K562 (cell line): Measurements from ENCODE around the gene SEC23A. TPM values are rescaled to one million over a fixed set of nuclear protein-coding genes. Genes with fewer than 3 reads are reported as not detected.

Experiments
- ATAC-seq: fragments of 200-7000 bp; cut with Tn5 transposase; 3 replicates; pipeline ENCODE4 v1.9.1; 2020; ENCODE audit warnings: moderate library complexity
- BruUV-seq: library from RNA; stranded (reverse); fragments of 400-500 nt; replicated peaks from 2 replicates; lab custom pipeline; 2021; lab: Mats Ljungman, UMichigan
- CTCF ChIA-PET: fragments of 300-600 bp; formaldehyde crosslinking; extraction: SDS; loops from one replicate; lab custom pipeline; 2021; ENCODE audit warnings: low intra/inter-chr PET ratio; lab: Yijun Ruan, JAX
- POLR2A ChIA-PET: fragments of 300-600, 350-650 bp; sonication (Branson Sonifier 250); formaldehyde crosslinking; extraction: SDS; loops from one replicate; lab custom pipeline; 2021; ENCODE audit warnings: antibody characterized with exemption, inconsistent platforms; lab: Yijun Ruan, JAX
- DNase-seq, 4 experiments: peaks; one replicate each; pipeline versions ENCODE4 v3.0.0 to v3.0.0-alpha.2; 2011 to 2018; ENCODE audit warnings: low spot score in 3 of 4, mixed read lengths in 3 of 4; ENCODE audit errors: extremely low read depth in 1 of 4
- FAIRE-seq: peaks from 2 replicates; lab custom pipeline; 2011; peaks lifted over from hg19 to GRCh38; lab: Jason Lieb, UNC
- H2AFZ ChIP-seq: 2 replicates; pipeline ENCODE4 v1.6.0; 2011; ENCODE audit warnings: low read depth, low read length, control low read depth, inconsistent platforms
- H3K27ac ChIP-seq: fragments of 200-600 bp; 3 replicates; pipeline ENCODE4 v1.8.0; 2011; ENCODE audit warnings: low read depth, mild to moderate bottlenecking, control low read depth, inconsistent platforms, low read length, moderate library complexity, mixed read lengths; ENCODE audit errors: extremely low read depth
- H3K27me3 ChIP-seq, 2 experiments: fragments of 300-600 bp in 1 of 2; 2 replicates in 1 of 2; 3 replicates in 1 of 2; pipeline versions ENCODE4 v1.6.0 to v1.8.0; 2011; ENCODE audit warnings: inconsistent platforms in 2 of 2, low read length in 2 of 2, mild to moderate bottlenecking in 1 of 2, mixed read lengths in 1 of 2, moderate library complexity in 1 of 2; ENCODE audit not compliant: control insufficient read depth in 2 of 2, insufficient read depth in 2 of 2
- H3K36me3 ChIP-seq: fragments of 300-600 bp; 3 replicates; pipeline ENCODE4 v1.8.0; 2011; ENCODE audit warnings: mild to moderate bottlenecking, low read length, inconsistent platforms; ENCODE audit not compliant: control insufficient read depth, insufficient read depth
- H3K4me1 ChIP-seq, 2 experiments: fragments of 200-600 bp in 1 of 2; replicated peaks in 1 of 2; 2 replicates in 1 of 2; 3 replicates in 1 of 2; pipeline versions ENCODE4 v1.5.1 to v1.8.0; 2011; ENCODE audit warnings: inconsistent platforms in 2 of 2, low read length in 2 of 2, mild to moderate bottlenecking in 1 of 2, mixed read lengths in 1 of 2, moderate library complexity in 1 of 2; ENCODE audit not compliant: control insufficient read depth in 2 of 2, insufficient read depth in 2 of 2
- H3K4me2 ChIP-seq: 2 replicates; pipeline ENCODE4 v1.6.1; 2011; ENCODE audit warnings: low read length, control low read depth, inconsistent platforms, mixed read lengths; ENCODE audit not compliant: insufficient read depth
- H3K4me3 ChIP-seq: fragments of 200-600 bp; sonication (generic), shearing (Covaris generic); 2 replicates; pipeline ENCODE4 v1.5.1; 2016; ENCODE audit warnings: control low read depth, inconsistent platforms
- H3K79me2 ChIP-seq: fragments of 200-600 bp; 3 replicates; pipeline ENCODE4 v1.8.0; 2011; ENCODE audit warnings: low read length, inconsistent platforms; ENCODE audit not compliant: control insufficient read depth, insufficient read depth
- H3K9ac ChIP-seq, 2 experiments: 2 replicates each; pipeline versions ENCODE4 v1.6.0 to v1.6.1; 2011; ENCODE audit warnings: low read depth in 2 of 2, low read length in 2 of 2, control low read depth in 1 of 2, inconsistent platforms in 1 of 2, mild to moderate bottlenecking in 1 of 2, mixed read lengths in 1 of 2; ENCODE audit not compliant: insufficient read depth in 1 of 2
- H3K9me1 ChIP-seq: one replicate; pipeline ENCODE4 v1.6.0; 2011; ENCODE audit warnings: inconsistent platforms, mild to moderate bottlenecking, low read length, moderate library complexity; ENCODE audit not compliant: control insufficient read depth, insufficient read depth
- H3K9me3 ChIP-seq: replicated peaks from 2 replicates; pipeline ENCODE4 v1.5.1; 2011; ENCODE audit warnings: low read depth, low read length, inconsistent platforms; ENCODE audit not compliant: control insufficient read depth, insufficient read depth
- H4K20me1 ChIP-seq: replicated peaks from 2 replicates; pipeline ENCODE4 v1.6.1; 2011; ENCODE audit warnings: low read length, inconsistent platforms, mixed read lengths; ENCODE audit not compliant: control insufficient read depth, insufficient read depth
- FOS ChIP-seq: IDR thresholded peaks from 3 replicates; pipeline ENCODE4 v1.6.1; 2011; ENCODE audit not compliant: insufficient read length; ENCODE audit errors: extremely low read depth
- HOXB6 ChIP-seq: fragments of 250-450 bp; sonication (Bioruptor Pico); IDR thresholded peaks from 2 replicates; pipeline ENCODE4 v1.5.1; 2022; ENCODE audit warnings: mild to moderate bottlenecking, borderline replicate concordance
- NFYB ChIP-seq: IDR thresholded peaks from 2 replicates; pipeline ENCODE4 v1.6.1; 2011; ENCODE audit warnings: mild to moderate bottlenecking, moderate library complexity; ENCODE audit not compliant: insufficient read length; ENCODE audit errors: extremely low read depth
- SAFB2 ChIP-seq: fragments of 200-400 bp; formaldehyde crosslinking; IDR thresholded peaks from 2 replicates; pipeline ENCODE4 v1.6.1; 2018; ENCODE audit warnings: borderline replicate concordance, low read length, low read depth, moderate library complexity; ENCODE audit not compliant: severe bottlenecking
- SLC30A9 ChIP-seq: fragments of 250-450 bp; sonication (Bioruptor Pico); IDR thresholded peaks from 2 replicates; pipeline ENCODE4 v1.8.0; 2022; ENCODE audit warnings: mild to moderate bottlenecking, moderate library complexity
- SMC3 ChIP-seq: conservative IDR thresholded peaks from 2 replicates; pipeline ENCODE4 v1.6.1; 2011; ENCODE audit warnings: low read depth, low read length, improper control_type of control experiment; ENCODE audit not compliant: insufficient read depth
- TAL1 ChIP-seq: fragments of 450-650 bp; IDR thresholded peaks from 2 replicates; pipeline ENCODE4 v1.6.1; 2016; ENCODE audit warnings: mild to moderate bottlenecking
- ZBTB11 ChIP-seq, 3 experiments: fragments of 200-800 bp in 1 of 3; fragments of 250-450 bp in 1 of 3; fragments of 450-650 bp in 1 of 3; sonication (Bioruptor Pico) in 1 of 3; sonication (Bioruptor generic) in 1 of 3; formaldehyde crosslinking in 1 of 3; IDR thresholded peaks; 2 replicates each; pipeline versions ENCODE4 v1.6.1 to v1.8.0; 2016 to 2022; ENCODE audit warnings: mild to moderate bottlenecking in 2 of 3, missing genetic modification characterization in 2 of 3, missing compliant biosample characterization in 1 of 3, moderate library complexity in 1 of 3
- ZNF174 ChIP-seq: fragments of 250-450 bp; sonication (Bioruptor Pico); IDR thresholded peaks from 2 replicates; pipeline ENCODE4 v1.4.0; 2020; ENCODE audit warnings: mild to moderate bottlenecking
- ZNF3 ChIP-seq: fragments of 250-450 bp; sonication (Bioruptor Pico); IDR thresholded peaks from 2 replicates; pipeline ENCODE4 v1.5.0; 2021; ENCODE audit warnings: mild to moderate bottlenecking, moderate library complexity
- WGBS: fragments of 100-300 bp; shearing (Covaris generic); methylation state at CpG from one replicate; pipeline ENCODE4 v1.1.6; 2016; ENCODE audit warnings: low coverage, mixed read lengths; ENCODE audit not compliant: insufficient coverage; ENCODE audit errors: missing lambda C conversion rate; 5-methylcytosine and 5-hydroxymethylcytosine counted together
- in situ Hi-C: fragments of 300-500 bp; cut with MboI; formaldehyde crosslinking; loops from 4 replicates; pipeline ENCODE4 v1.15.0; 2018; ENCODE audit warnings: inconsistent platforms, mixed read lengths
- intact Hi-C: fragments of 100-400 bp; cut with micrococcal nuclease; formaldehyde crosslinking; loops from 2 replicates; pipeline ENCODE4 v1.14.2; 2022
- polyA plus RNA-seq, 8 experiments: library from polyadenylated mRNA; depleted of rRNA in 4 of 8; stranded (reverse) in 5 of 8; unstranded in 3 of 8; fragments of >200 nt; fragmentation: Nextera tagmentation in 2 of 8; fragmentation: Illumina TruSeq in 1 of 8; extraction: Ambion mirVana in 2 of 8; extraction: Trizol in 1 of 8; gene quantifications; 2 replicates each; pipeline versions ENCODE4 v1.2.1 to v1.2.3, GENCODE V29; 2011 to 2014; ENCODE audit warnings: inconsistent platforms in 1 of 8, missing spikeins in 1 of 8
- total RNA-seq, 7 experiments: library from RNA; depleted of rRNA in 6 of 7; stranded (reverse); fragments of >200 nt in 6 of 7; fragmentation: Illumina TruSeq in 2 of 7; extraction: Trizol in 2 of 7; gene quantifications; 2 replicates each; pipeline versions ENCODE4 v1.2.1 to v1.2.3, GENCODE V29; 2011 to 2021; ENCODE audit warnings: low replicate concordance in 1 of 7

Gene SEC23A
- total and polyA plus RNA-seq, 9 of the 15 experiments (the other 6 are each of a cell fraction or from before 2014, with no cell fraction given) = 5.5 to 47.0 (median 14.5) TPM

- Histone ChIP-seq H3K79me2 (no peaks in the 10 kb centered on the region), H3K36me3 (no peaks in the 10 kb centered on the region; the same call in 2 of the 3 replicates), H3K27me3 (no peaks in the 10 kb centered on the region), H3K9me1 (no peaks in the 10 kb centered on the region), H3K4me2 (no peak overlapping the region), H4K20me1 (no peaks in the 10 kb centered on the region), H3K4me1 (no peaks in the 10 kb centered on the region), H3K9ac (no peak overlapping the region), H3K9me3 (no peaks in the 10 kb centered on the region), H2AFZ (no peak overlapping the region), H3K27ac (no peak overlapping the region), H3K4me3 (no peak overlapping the region)
- no peak for TF ChIP-seq NFYB
- no peak for TF ChIP-seq ZNF174 (CRISPR knock-in tag)
- intact Hi-C loops (no loop called here), in situ Hi-C loops (no loop called here)
- ChIA-PET CTCF (no interaction called here), POLR2A (no interaction called here)
- 4% methylated on average over 3 of the region's 3 CpGs for WGBS
- BruUV-seq = no TSS peak
- no peak for ATAC-seq
- no peak for FAIRE-seq
- no peak for DNase-seq
Measured at GRCh38 chr14:39025250-39025809, 77.7 kb downstream of the SEC23A start.

GRCh38 chr14:39023939-39024871 is 78.8 kb downstream of the SEC23A start:
- Histone ChIP-seq H3K36me3 (no peaks in the 10 kb centered on the region), H3K9me3 (no peaks in the 10 kb centered on the region), H3K27ac (no peak overlapping the region), H3K4me1 (no peaks in the 10 kb centered on the region), H3K27me3 (no peaks in the 10 kb centered on the region), H3K9me1 (no peaks in the 10 kb centered on the region), H3K79me2 (no peaks in the 10 kb centered on the region), H3K4me3 (no peak overlapping the region), H3K9ac (no peak overlapping the region), H3K4me2 (no peak overlapping the region), H4K20me1 (no peaks in the 10 kb centered on the region), H2AFZ (no peak overlapping the region)
- ChIA-PET POLR2A (no interaction called here), CTCF (no interaction called here)
- no TSS peak for BruUV-seq
- ATAC-seq (no peak), FAIRE-seq (no peak), DNase-seq (no peak)
- in situ Hi-C loops = loop anchor here (25.0 kb wide), 1 partner anchor 312 kb away; no protein-coding TSS in a partner anchor
- intact Hi-C loops = no loop called here
- 7% methylated on average over 11 of the region's 12 CpGs for WGBS
- TF ChIP-seq ZBTB11 (CRISPR knock-in tag; IDR thresholded peaks at IDR 0.05) = no peak
- TF ChIP-seq TAL1 = no peak
- TF ChIP-seq SAFB2 = no peak
- TF ChIP-seq ZNF3 (CRISPR knock-in tag) = no peak
- TF ChIP-seq SLC30A9 (CRISPR knock-in tag) = no peak
- no peak for TF ChIP-seq FOS
- no peak for TF ChIP-seq SMC3
- no peak for TF ChIP-seq HOXB6 (CRISPR knock-in tag)
